Activated CD4-positive, CD25-positive, alpha-beta regulatory T cell treated with anti-CD3 and anti-CD28 coated beads, Interleukin-2, amount 50 U/mL, for 72 hours (primary cell): Measurements from ENCODE around the gene DGKZ.

ENCODE experiments used
- DNase-seq: peaks from one replicate; pipeline ENCODE4 v3.0.0; 2021

DGKZ gene

GRCh38 chr11:46326813-46327416, 20.3 kb upstream of the DGKZ start:
- no peak for DNase-seq

- no peak for DNase-seq
Observed at GRCh38 chr11:46327829-46328228, 19.4 kb upstream of the DGKZ start.

- DNase-seq = no peak
Observed at GRCh38 chr11:46330154-46330553, 17.1 kb upstream of the DGKZ start.

GRCh38 chr11:46330563-46331281, 16.5 kb upstream of the DGKZ start:
- no peak for DNase-seq

- no peak for DNase-seq
Observed at GRCh38 chr11:46331282-46331984, 15.8 kb upstream of the DGKZ start.

GRCh38 chr11:46332093-46332567, 15.1 kb upstream of the DGKZ start:
- no peak for DNase-seq

GRCh38 chr11:46332568-46333393, 14.5 kb upstream of the DGKZ start:
- no peak for DNase-seq

- no peak for DNase-seq
Observed at GRCh38 chr11:46333394-46333947, 13.8 kb upstream of the DGKZ start.

- no peak for DNase-seq
Observed at GRCh38 chr11:46334211-46334610, 13.1 kb upstream of the DGKZ start.

- DNase-seq = no peak
Observed at GRCh38 chr11:46335271-46335670, 12.0 kb upstream of the DGKZ start.

GRCh38 chr11:46335890-46336562, 11.2 kb upstream of the DGKZ start:
- DNase-seq = no peak

- no peak for DNase-seq
Observed at GRCh38 chr11:46336563-46337180, 10.6 kb upstream of the DGKZ start.

- DNase-seq = no peak
Observed at GRCh38 chr11:46337626-46338345, 9.5 kb upstream of the DGKZ start.

- DNase-seq = no peak
Observed at GRCh38 chr11:46338636-46338987, 8.7 kb upstream of the DGKZ start.

GRCh38 chr11:46338988-46339666, 8.1 kb upstream of the DGKZ start:
- no peak for DNase-seq

- no peak for DNase-seq
Observed at GRCh38 chr11:46339816-46340215, 7.4 kb upstream of the DGKZ start.

- DNase-seq = no peak
Observed at GRCh38 chr11:46341454-46341853, 5.8 kb upstream of the DGKZ start.

GRCh38 chr11:46342239-46342638, 5.0 kb upstream of the DGKZ start:
- DNase-seq = no peak

GRCh38 chr11:46343520-46343919, 3.7 kb upstream of the DGKZ start:
- DNase-seq = no peak

- DNase-seq = no peak
Observed at GRCh38 chr11:46345131-46345597, 2.1 kb upstream of the DGKZ start.
